NB4 (cell line): Measurements from ENCODE around the gene PLPP6.

Experiments
- CTCF ChIP-seq: IDR thresholded peaks from one replicate; pipeline ENCODE4 v1.5.1; 2012; ENCODE audit warnings: low read depth, low read length
- MYC ChIP-seq: IDR thresholded peaks from 2 replicates; pipeline ENCODE4 v1.6.1; 2011; ENCODE audit warnings: low read depth, low read length
- POLR2A ChIP-seq: IDR thresholded peaks from 2 replicates; pipeline ENCODE4 v1.6.1; 2011; ENCODE audit warnings: mild to moderate bottlenecking; ENCODE audit not compliant: insufficient read length; ENCODE audit errors: extremely low read depth
- TF ChIP-seq, protein P1 (sequence below): IDR thresholded peaks from 2 replicates; pipeline ENCODE4 v1.6.1; 2011; ENCODE audit warnings: low read depth, low read length

DNA sequence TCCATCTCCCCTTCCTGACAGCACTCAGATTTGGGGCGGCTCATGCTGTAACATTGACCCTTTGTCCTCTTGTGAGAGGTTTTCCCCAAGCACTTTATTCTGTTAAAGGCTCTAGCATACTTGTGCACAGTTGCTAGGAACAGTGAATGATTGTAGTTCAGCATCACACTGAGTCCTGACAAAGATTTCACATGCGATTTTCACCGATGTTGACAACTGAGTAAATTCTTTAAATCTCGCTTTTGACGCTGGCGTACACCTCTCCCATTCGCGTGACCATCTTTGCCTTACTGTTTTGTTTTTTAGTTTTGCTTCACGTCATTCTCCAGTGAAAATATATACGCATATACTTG, 18.1 kb downstream of the PLPP6 start:
- TF ChIP-seq CTCF (no peak), POLR2A (no peak), MYC (peak; percentile 52)
- TF ChIP-seq, protein P1, sequence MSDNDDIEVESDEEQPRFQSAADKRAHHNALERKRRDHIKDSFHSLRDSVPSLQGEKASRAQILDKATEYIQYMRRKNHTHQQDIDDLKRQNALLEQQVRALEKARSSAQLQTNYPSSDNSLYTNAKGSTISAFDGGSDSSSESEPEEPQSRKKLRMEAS = no peak; the same call in 1 of the 2 replicates
